KOPT-K1 (cell line): ENCODE data around the gene ZNF296.

ENCODE experiments used
- H3K27ac ChIP-seq: fragments of 200-600 bp; sonication (generic); 2 replicates; pipeline ENCODE4 v1.5.1; 2016; ENCODE audit warnings: antibody characterized with exemption, mild to moderate bottlenecking, low read depth, low read length; ENCODE audit not compliant: poor library complexity, severe bottlenecking
- H3K36me3 ChIP-seq: fragments of 200-600 bp; sonication (generic); 2 replicates; pipeline ENCODE4 v1.5.1; 2017; ENCODE audit warnings: antibody characterized with exemption, mild to moderate bottlenecking, low read length, moderate library complexity; ENCODE audit not compliant: insufficient read depth
- H3K9me3 ChIP-seq: fragments of 200-600 bp; sonication (generic); 2 replicates; pipeline ENCODE4 v1.5.1; 2017; ENCODE audit warnings: antibody characterized with exemption, low read length, mild to moderate bottlenecking; ENCODE audit not compliant: insufficient read depth, poor library complexity, severe bottlenecking

The ZNF296 gene

DNA sequence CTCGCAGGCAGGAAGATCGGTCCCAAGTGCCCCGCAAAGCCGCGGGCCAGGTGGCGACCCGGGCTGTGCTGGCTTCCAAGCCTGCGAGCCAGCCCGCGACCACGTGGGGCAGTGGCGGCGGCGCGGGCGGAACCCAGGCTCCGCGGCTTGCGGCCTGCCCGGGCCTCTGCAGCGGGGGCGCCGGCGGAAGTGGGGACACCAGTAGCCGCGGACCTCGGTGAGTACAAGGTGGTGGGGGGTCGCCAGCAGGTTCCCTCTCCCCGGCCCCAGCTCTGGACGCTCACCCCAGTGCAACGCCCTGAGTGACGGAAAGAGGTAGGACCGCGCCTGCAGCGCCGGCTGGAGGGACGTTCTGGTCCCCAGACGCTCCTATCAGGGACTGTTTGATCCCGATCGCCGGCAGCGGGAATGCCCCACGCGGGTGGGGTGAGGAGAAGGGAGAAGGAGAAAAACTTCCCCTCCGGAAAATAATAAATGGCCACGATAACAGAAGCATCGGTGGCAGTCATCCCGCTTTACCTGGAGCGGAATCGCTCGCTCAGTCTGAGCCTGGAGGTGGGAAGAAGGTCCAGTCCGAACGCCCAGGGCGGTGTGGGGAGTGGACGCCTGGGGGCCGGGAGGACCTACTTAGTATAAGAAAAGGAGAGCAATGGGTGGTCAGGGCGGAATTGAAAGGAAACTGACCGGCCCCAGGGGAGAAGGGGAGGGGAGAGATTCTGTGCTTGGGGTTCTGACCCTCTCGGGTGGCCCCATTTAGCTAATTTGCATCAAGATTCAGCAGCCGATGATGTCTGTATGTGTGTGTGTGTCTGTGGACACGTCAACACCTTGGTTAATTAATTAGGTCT, 3.0 kb upstream of the ZNF296 start, which contains the start of gene GEMIN7:
Gene GEMIN7 (plus strand): TSS at position 198 of the 848 bp plus-strand sequence. CDS start 10,855 bp downstream, outside the sequence.
- Histone ChIP-seq H3K9me3 (no peaks in the 10 kb centered on the region), H3K27ac (peak within 1 kb of the TSS; percentile 73), H3K36me3 (peaks cover 12% of the 10 kb centered on the region)

DNA sequence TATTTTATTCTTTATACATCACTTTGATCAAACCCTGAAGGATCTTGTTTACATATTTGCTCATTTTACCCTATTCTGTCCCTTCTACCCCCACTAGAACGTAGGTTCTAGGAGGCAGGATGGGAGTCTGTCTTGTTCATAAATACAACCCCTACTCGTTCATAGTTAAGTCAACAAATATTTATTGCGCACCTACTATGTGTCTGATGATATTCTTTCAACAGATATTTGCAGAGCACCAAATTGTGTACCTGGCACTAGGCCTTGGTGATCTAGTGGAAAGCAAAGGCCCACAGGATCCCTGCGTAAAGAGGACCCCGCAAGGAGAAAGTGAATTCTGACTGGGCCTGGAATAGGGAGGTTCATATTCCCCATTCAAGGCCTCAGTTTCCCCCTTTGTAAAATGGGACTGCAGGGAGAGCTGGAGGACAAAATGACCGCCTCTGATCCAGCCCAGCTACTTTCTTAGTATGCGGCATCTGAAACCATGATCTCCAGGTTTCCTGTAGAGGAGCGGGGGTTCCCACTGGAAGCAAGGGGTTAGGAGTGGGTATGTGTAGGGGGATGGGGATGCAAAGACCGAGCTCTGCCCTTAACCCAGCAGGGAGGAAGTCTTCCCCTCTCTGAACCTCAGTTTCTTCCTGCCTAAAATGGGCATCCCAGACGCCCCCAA, 2.2 kb upstream of the ZNF296 start:
- H3K9me3 ChIP-seq: no peaks in the 10 kb centered on the region
- peak overlapping the region; percentile 73 for H3K27ac ChIP-seq
- peaks cover 12% of the 10 kb centered on the region for H3K36me3 ChIP-seq

DNA sequence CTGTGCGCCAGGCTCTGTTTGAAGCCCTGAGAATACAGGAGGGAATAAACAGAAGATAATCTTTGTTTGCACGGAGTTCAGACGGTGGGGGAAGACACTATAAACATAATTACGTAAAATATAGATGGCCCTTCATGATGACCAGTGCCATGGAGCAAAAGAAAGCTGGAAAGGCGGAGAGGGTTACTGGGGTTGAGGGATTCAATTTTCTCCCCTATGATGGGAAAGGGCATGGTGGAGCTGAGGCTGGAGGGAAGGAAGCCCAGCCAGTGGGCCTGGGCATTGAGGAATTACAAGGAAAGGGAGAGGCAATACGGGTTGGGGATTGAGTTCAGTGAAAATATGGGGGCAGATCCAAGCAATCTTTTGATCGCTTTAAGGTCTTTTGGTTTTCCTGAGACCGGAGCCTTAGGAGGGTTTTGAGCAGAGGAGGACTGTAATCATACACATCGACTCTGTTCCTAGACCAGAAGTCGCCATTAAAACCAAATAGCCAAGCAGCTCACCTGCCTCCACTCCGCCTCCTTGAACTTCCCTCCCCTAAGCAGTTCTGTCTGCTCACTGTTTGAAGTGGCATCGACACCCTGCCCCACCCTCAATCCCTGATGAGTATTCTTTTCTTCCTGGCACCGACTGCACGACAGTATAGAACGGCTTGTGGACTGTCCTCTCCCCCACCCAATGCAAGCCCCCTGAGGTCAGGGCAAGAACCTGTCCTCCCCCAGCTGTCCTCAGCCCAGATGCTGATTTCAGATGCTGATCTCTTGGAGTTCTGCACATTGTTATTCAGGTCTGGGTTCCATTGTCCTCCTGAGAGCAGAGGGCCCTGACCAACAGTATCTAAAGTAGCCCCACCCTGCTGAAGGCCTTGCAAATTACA, 813 bp upstream of the ZNF296 start:
- Histone ChIP-seq H3K27ac (no peak overlapping the region), H3K36me3 (peaks cover 15% of the 10 kb centered on the region), H3K9me3 (no peaks in the 10 kb centered on the region)

DNA sequence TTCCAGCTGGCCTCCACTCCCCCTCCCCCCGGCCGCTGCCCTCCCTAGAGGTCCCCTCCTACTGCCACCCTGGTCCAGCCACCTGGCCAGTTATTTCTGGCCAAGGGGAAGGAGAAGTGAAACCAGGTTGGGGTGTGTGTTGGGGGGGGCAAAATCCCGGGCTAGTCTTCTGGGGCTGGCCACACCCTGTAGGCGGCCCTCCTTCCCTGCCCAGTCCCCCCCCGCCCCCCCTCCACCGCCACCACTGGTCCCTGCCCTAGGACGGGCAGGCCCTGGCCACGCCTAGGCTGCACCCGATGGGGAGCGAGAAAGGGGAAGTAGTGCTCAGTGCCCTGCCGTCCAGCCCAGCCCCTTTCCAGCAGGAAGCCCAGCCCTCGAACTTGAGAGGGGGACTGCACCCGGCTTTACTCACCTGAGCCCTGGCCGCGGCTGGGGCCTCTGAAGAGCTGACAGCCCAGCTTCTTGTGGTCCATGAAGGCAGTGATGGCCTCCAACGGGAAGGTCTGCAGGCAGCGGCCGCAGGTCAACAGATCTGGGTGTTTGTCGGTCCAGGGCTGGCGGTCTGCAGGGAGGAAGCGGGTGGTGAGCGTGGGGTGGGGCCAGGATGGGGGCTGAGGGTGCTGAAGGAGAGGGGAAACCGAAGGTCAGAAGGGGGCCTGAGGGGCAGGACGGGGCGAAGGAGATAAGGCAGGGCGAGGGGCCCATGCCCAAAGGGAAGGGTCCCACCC, 813 bp downstream of the ZNF296 start:
- H3K36me3 ChIP-seq: peaks cover 18% of the 10 kb centered on the region
- no peaks in the 10 kb centered on the region for H3K9me3 ChIP-seq
- no peak overlapping the region for H3K27ac ChIP-seq

DNA sequence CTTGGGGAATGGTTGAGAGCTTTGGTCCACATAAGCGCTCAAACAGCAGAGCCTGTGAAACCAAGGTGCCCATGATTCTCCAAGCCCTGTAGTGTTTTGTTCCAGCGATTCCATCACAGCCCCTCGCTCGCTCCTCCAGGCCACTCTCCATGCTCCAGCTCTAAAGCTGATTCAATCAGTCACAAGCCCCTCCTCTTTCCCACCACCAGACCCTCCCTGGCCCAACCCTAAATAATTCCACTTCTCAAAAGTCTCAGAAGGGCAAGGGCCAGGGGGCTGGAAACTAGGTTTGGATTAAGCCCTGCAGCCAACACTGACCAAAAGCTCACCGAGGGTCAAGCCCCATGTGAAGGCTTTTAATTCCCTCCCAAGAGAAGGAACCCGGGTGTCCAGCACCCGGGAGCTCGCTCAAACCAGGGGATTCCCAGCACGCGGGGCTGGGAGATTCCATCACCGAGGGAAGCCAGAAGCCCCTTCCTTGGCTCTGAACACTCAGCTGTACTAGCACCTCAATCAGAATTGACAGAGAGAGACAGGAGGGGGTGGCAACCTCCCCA, 1.5 kb downstream of the ZNF296 start:
- Histone ChIP-seq H3K27ac (no peak overlapping the region), H3K9me3 (no peaks in the 10 kb centered on the region), H3K36me3 (peaks cover 25% of the 10 kb centered on the region)

DNA sequence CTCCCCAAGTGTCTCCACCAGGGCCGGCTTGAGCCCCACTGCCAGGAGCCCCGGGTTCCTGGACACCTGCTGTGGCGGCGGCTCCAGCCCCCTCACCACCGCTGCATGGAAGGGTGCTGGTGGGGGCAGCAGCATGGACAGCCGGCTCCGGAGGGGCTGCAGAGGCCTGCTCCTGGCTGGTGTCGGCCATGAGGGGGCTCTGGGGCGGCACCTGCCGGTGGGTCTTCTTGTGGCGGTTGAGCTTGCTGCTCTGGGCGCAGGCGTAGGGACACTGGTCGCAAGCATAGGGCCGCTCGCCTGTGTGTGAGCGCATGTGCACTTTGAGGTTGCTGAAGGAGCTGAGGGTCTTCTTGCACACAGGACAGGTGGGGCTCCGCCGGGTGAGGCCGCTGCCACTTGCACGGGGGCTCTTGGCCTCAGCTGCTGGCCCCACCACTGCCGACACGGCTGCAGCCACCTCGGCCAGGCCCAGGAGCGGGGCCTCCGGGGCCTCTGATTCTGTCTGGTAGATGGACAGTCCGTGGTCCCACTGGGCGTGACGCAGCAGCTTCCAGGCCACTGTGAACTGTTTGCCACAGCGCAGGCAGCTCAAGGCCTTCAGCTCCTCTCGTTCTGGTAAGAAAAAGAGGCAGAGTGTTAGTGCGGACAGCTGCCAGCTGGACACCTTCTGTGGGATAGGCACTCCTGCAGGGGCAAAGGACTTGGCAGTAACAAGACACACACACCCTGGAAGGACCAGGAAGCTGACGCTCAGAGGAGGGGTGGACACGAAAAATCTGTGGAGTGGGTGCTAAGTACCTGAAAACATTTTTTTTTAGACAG, 4.1 kb downstream of the ZNF296 start:
- H3K9me3 ChIP-seq: no peaks in the 10 kb centered on the region
- peaks cover 51% of the 10 kb centered on the region for H3K36me3 ChIP-seq
- no peak overlapping the region for H3K27ac ChIP-seq

DNA sequence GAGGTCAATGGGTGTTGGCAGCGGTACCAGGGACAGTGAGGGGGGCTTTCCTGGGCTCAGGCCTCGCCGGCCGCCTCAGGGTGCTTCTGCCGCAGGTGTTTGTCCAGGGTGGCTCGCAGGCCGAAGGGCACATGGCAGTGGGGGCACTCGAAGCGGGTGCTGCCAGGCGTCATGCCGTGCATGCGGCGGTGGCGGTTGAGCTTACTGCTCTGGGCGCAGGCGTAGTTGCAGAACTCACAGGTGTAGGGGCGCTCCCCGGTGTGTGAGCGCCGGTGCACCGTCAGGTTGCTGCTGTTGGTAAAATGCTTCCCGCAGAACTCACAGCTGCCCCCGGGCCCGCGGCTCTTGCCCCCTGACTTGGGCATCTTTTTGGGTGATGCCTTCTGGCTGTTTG, 4.7 kb downstream of the ZNF296 start:
- H3K9me3 ChIP-seq: no peaks in the 10 kb centered on the region
- peaks cover 57% of the 10 kb centered on the region for H3K36me3 ChIP-seq
- no peak overlapping the region for H3K27ac ChIP-seq

DNA sequence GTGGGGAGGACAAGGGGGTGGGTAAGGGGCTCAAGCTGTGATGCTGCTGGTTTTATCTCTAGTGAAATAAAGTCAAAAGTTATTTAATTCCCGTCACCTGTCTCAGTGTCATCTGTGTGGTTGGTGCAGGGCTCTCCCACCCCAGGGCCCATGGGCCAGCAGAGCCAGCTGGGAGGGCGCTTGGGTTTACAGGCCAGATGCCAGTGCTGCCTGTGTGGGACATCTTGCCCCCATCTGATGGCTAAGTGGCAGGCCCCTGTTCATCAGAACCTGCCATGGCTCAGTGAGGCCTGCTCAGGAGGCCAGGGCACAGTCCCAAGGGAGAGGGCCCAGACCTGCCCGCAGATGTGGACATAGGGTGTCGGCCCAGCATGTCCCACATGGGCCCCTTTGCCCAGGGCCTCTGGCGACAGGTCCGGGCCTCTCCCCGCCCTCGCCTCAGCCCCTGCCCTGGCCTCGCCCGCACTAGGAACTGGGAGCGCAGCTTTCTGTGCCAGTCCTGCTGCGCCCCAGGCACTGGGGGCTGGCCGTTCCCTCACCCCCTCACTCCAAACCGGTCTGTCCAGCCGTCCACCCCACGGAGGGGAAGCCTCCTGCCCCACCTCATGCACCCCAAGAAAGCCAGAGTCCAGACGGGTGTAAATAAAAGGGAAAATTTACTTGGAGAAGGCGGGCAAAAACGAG, 5.3 kb downstream of the ZNF296 start:
- H3K27ac ChIP-seq: no peak overlapping the region
- H3K36me3 ChIP-seq: peaks cover 63% of the 10 kb centered on the region
- H3K9me3 ChIP-seq: no peaks in the 10 kb centered on the region

DNA sequence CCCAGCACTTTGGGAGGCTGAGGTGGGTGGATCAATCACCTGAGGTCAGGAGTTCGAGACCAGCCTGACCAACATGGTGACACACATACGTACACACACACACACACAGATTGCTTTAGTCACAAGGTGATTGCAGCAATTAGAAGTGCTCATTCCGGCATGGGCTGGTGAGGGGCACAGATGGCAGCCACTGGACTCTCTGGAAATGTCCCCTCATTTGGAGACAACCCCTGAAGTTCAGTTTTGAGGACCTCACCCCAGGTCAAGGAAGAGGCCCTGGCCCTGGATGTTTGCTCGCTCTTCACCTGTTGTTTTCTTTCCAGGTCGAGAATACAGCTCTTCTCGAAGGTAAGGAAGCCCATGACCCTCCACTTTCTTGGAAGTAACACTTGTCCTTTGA, 6.1 kb downstream of the ZNF296 start:
- H3K36me3 ChIP-seq: peaks cover 71% of the 10 kb centered on the region
- no peaks in the 10 kb centered on the region for H3K9me3 ChIP-seq
- no peak overlapping the region for H3K27ac ChIP-seq

DNA sequence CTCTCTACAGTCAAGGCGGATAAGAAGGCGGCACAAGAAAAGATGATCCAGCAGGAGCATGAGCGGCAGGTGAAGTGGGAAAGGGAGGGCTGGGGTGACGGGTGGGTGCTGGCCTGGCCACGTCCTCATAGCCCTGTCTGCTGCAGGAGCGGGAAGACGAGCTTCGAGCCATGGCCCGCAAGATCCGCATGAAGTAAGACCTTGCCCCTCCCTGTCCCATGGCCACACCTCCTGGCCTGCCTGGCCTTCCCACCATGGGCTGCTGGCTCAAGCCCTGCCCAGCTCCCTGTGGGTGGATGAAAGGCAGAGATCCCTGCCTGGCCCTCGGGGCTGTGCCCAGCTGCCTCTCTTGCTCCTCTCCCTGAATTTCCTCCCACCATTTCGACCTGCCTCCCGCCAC, 7.2 kb downstream of the ZNF296 start:
- no peak overlapping the region for H3K27ac ChIP-seq
- H3K9me3 ChIP-seq: no peaks in the 10 kb centered on the region
- peaks cover 82% of the 10 kb centered on the region for H3K36me3 ChIP-seq

DNA sequence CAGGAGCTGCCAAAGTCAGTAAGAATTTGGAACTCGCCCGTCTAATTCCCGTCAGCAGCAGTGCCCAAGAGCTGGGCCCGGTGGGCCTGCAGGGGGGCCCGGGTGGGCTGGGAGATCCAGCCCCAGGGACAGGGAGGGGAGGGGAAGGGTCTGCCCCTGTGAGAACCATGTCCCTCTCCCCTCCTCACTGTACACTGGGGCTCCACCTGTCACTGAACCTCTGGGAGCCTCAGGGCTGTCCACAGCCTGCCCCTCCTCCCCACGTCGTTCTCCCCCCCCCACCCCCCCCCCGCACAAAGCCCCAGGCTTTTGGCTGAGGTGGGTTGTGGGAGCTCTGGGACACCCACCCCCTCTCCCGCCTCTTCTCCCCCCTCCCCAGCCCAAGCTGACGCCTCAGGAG, 8.2 kb downstream of the ZNF296 start:
- Histone ChIP-seq H3K9me3 (no peaks in the 10 kb centered on the region), H3K36me3 (peaks cover 92% of the 10 kb centered on the region), H3K27ac (no peak overlapping the region)

DNA sequence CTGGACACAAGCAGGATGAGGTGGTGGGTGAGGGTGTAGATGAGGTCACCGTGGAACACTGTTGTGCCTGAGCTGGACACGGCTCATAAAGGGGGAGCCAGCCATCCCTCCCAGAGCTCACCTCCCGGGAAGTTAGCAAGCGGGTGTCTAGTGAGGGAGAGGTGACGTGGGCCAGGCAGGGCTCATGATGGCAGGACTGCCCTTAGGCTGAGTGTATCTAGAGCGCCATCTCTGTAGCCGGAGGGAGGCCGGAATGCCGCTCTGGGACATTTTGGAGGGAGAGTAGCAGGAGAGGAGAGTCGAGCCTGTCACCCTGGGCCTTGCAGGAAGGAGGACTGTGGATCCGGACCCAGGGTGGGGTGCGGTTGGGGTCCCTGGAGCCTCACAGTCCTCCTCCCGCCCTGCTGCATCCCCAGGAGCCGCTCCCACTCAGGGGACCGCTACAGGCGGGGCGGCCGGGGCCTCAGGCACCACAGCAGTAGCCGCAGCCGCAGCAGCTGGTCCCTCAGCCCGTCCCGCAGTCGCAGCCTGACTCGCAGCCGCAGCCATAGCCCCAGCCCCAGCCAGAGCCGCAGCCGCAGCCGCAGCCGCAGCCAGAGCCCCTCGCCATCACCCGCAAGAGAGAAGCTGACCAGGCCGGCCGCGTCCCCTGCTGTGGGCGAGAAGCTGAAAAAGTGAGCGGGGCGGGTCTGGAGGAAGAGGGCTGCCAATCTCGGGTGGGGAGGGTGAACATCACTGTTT, 9.2 kb downstream of the ZNF296 start:
- Histone ChIP-seq H3K27ac (no peak overlapping the region), H3K36me3 (peaks cover 94% of the 10 kb centered on the region)

More for the DNA sequence above, 9.2 kb downstream of the ZNF296 start:
- no peaks in the 10 kb centered on the region for H3K9me3 ChIP-seq
